ENCODE measurements around the gene MBP. TPM values are rescaled to one million over a fixed set of nuclear protein-coding genes. Genes with fewer than 3 reads are reported as not detected.

The MBP gene
- total RNA-seq, 4 donors from 2014 or later, result 40.9 to 67.7 (median 51.8) TPM

GRCh38 chr18:77103991-77104531 lies 28.5 kb downstream of the MBP start:
- TF ChIP-seq CTCF (IDR thresholded peaks at IDR 0.05) (no peak), POLR2A (IDR thresholded peaks at IDR 0.05) (no peak)
- Histone ChIP-seq H3K27ac (peak overlapping the region; percentile 2 to 84 (median 66)), H3K9me3 (no peaks in the 10 kb centered on the region), H3K4me3 (no peak overlapping the region), H3K27me3 (no peaks in the 10 kb centered on the region), H3K4me1 (peaks cover 0 to 76% (median 46%) of the 10 kb centered on the region in 4 donors), H3K36me3 (peaks cover 0 to 20% (median 0%) of the 10 kb centered on the region in 3 donors)
- DNase-seq, result peak in 1 of 3 donors; percentile 72

GRCh38 chr18:77103187-77103850 lies 29.3 kb downstream of the MBP start:
- TF ChIP-seq POLR2A (IDR thresholded peaks at IDR 0.05) (no peak), CTCF (IDR thresholded peaks at IDR 0.05) (no peak)
- no peaks in the 10 kb centered on the region for H3K9me3 ChIP-seq
- no peaks in the 10 kb centered on the region for H3K27me3 ChIP-seq
- peaks cover 0 to 84% (median 46%) of the 10 kb centered on the region in 4 donors for H3K4me1 ChIP-seq
- peak overlapping the region; percentile 41 to 87 (median 79) for H3K27ac ChIP-seq
- DNase-seq, result no peak
- peaks cover 0 to 20% (median 0%) of the 10 kb centered on the region in 3 donors for H3K36me3 ChIP-seq
- no peak overlapping the region for H3K4me3 ChIP-seq

GRCh38 chr18:77102259-77103040 lies 30.1 kb downstream of the MBP start:
- peak overlapping the region; percentile 69 to 87 (median 79) for H3K27ac ChIP-seq
- H3K9me3 ChIP-seq, result no peaks in the 10 kb centered on the region
- H3K4me1 ChIP-seq, result peaks cover 0 to 82% (median 45%) of the 10 kb centered on the region in 4 donors
- no peak for DNase-seq
- peaks cover 0 to 20% (median 0%) of the 10 kb centered on the region in 3 donors for H3K36me3 ChIP-seq
- H3K4me3 ChIP-seq, result no peak overlapping the region
- TF ChIP-seq POLR2A (IDR thresholded peaks at IDR 0.05), result no peak
- no peak for TF ChIP-seq CTCF (IDR thresholded peaks at IDR 0.05)
- H3K27me3 ChIP-seq, result no peaks in the 10 kb centered on the region

DNA sequence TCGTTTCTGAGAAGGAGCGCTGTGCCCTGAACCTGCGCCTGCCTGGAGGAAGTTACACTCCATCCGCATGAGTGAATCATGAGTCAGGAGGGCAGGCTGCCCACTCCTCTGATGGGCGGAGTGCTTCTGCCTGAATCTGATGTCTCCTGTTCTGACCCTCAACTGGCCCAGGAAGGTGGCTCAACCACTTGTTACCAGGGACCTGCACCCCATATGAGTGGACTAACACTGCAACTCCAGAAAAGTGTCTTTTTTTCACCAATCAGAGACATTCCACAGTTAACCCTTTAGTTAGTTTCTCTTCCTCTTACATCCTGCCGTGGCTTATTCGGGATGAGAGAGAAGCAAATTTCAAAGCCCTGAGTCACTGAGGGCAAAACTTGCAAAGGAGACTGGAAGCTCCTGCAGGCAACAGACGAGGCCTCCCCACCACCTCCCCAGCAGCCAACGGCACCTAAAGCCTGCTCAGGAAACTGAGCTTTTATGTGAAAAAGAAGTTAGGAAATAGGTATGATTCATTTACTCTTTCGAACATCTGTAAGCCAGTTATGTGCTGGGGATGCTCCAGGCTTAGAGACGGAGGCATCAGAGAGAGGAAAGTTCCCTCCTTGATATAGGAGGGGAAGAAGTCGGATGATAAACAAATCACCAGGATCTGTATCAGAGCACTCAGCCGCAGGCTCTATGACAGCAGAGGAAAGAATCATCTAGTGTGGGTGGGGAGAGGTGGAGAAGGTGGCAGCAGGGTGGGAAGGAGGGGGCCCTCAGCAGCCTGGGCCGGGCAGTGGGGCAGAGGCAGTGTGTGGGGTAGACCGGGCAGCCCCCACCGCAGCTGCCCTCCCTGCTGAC lies 30.9 kb downstream of the MBP start:
- peaks cover 0 to 74% (median 41%) of the 10 kb centered on the region in 4 donors for H3K4me1 ChIP-seq
- peak in 2 of 3 donors; percentile 75 to 88 for DNase-seq

More for the DNA sequence above, 30.9 kb downstream of the MBP start:
- Histone ChIP-seq H3K4me3 (peak overlapping the region in 1 of 4 donors; percentile 6), H3K9me3 (no peaks in the 10 kb centered on the region), H3K27me3 (no peaks in the 10 kb centered on the region), H3K36me3 (peaks cover 0 to 20% (median 0%) of the 10 kb centered on the region in 3 donors), H3K27ac (peak overlapping the region; percentile 69 to 87 (median 79))
- TF ChIP-seq POLR2A (IDR thresholded peaks at IDR 0.05) (no peak), CTCF (IDR thresholded peaks at IDR 0.05) (no peak)
